Activated T-helper 2 cell treated with anti-CD3 and anti-CD28 coated beads, Interferon-gamma antibody, Interleukin-2, Interleukin-4, amounts not matched to agents 10 μg/mL and 5 μg/mL and 100 μg/mL, durations not matched to agents 14 hours and 24 hours and 36 hours (primary cell): ENCODE data around the gene ABCC11. TPM values are rescaled to one million over a fixed set of nuclear protein-coding genes. Genes with fewer than 3 reads are reported as not detected.

ENCODE experiments used
- DNase-seq: peaks from one replicate; pipeline ENCODE4 v3.0.0; 2021; ENCODE audit warnings: low spot score
- H3K27ac Mint-ChIP-seq: one replicate; pipeline ENCODE4 v1.8.0; 2021; ENCODE audit warnings: mixed read lengths
- H3K27me3 Mint-ChIP-seq: one replicate; pipeline ENCODE4 v1.8.0; 2021; ENCODE audit warnings: low read depth, mixed read lengths
- H3K36me3 Mint-ChIP-seq: one replicate; pipeline ENCODE4 v1.8.0; 2021; ENCODE audit warnings: low read depth, mixed read lengths
- H3K4me1 Mint-ChIP-seq: one replicate; pipeline ENCODE4 v1.8.0; 2021; ENCODE audit warnings: low read depth, mixed read lengths
- H3K4me3 Mint-ChIP-seq: one replicate; pipeline ENCODE4 v1.8.0; 2021; ENCODE audit warnings: low read depth, mild to moderate bottlenecking, moderate library complexity, mixed read lengths
- H3K9me3 Mint-ChIP-seq: one replicate; pipeline ENCODE4 v1.8.0; 2021; ENCODE audit warnings: mixed read lengths
- intact Hi-C: fragments of 100-400 bp; cut with micrococcal nuclease; formaldehyde crosslinking; loops from one replicate; pipeline ENCODE4 v1.15.1; 2023
- total RNA-seq: library from RNA; stranded (reverse); gene quantifications from 2 replicates; pipeline ENCODE4 v1.2.3, GENCODE V29; 2022

Gene ABCC11
- total RNA-seq, 1 donor from 2014 or later = 0.09 TPM

GRCh38 chr16:48274476-48274875, 27.1 kb upstream of the ABCC11 start:
- intact Hi-C loops = no loop called here
- DNase-seq = no peak
- Mint-ChIP-seq H3K4me1 (no peaks in the 10 kb centered on the region), H3K9me3 (no peaks in the 10 kb centered on the region), H3K36me3 (peaks cover 31% of the 10 kb centered on the region), H3K27ac (no peak overlapping the region), H3K27me3 (no peaks in the 10 kb centered on the region), H3K4me3 (no peak overlapping the region)

- Mint-ChIP-seq H3K27me3 (no peaks in the 10 kb centered on the region), H3K36me3 (peaks cover 22% of the 10 kb centered on the region)
- intact Hi-C loops = no loop called here
Measured at GRCh38 chr16:48272837-48273421, 25.6 kb upstream of the ABCC11 start.

GRCh38 chr16:48271728-48272127, 24.4 kb upstream of the ABCC11 start:
- Mint-ChIP-seq H3K4me1 (peaks cover 2% of the 10 kb centered on the region), H3K27ac (no peak overlapping the region), H3K4me3 (no peak overlapping the region), H3K36me3 (peaks cover 18% of the 10 kb centered on the region), H3K9me3 (no peaks in the 10 kb centered on the region), H3K27me3 (no peaks in the 10 kb centered on the region)
- intact Hi-C loops = no loop called here
- DNase-seq = no peak

More at GRCh38 chr16:48272837-48273421, 25.6 kb upstream of the ABCC11 start:
- Mint-ChIP-seq H3K27ac (no peak overlapping the region), H3K4me1 (no peaks in the 10 kb centered on the region), H3K9me3 (no peaks in the 10 kb centered on the region), H3K4me3 (no peak overlapping the region)
- DNase-seq = no peak

DNA sequence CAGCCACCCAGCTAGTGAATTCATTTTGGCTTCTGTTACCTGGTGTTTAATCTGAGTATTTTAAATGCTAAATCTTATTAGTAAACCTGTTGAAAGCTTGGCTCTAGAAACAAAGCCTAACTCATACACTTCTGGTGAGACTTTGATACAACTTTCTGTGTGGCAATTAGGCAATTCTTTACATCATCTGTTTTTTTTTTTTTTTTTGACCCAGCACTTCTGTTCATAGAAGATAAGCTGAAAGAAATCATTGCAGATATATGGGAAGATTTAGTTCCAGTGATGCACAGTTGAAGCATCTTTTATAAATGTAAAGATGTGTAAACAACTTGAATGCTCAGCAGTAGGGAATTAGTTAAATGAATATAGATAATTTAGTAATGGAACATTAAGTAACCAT, 21.7 kb upstream of the ABCC11 start:
- no peak overlapping the region for H3K4me3 Mint-ChIP-seq
- H3K9me3 Mint-ChIP-seq = no peaks in the 10 kb centered on the region
- H3K36me3 Mint-ChIP-seq = peaks cover 38% of the 10 kb centered on the region

DNA sequence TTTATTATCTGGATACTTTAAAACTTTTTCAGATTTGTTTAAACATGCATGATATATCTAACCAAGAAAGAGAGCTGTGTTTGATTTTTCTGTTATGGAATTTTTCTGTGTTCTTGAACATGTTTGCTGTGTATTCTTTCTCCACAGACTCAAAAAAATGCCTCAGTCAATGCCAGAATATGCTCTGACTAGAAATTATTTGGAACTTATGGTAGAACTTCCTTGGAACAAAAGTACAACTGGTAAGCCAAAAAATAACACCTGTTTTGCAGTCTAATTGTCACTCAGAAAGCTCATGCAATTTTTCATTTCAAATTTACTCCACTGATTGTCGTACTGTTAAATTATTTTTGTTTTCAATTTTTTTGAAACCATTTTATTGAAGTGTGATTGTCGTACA, 15.3 kb upstream of the ABCC11 start:
- no peak overlapping the region for H3K27ac Mint-ChIP-seq
- H3K36me3 Mint-ChIP-seq = peaks cover 76% of the 10 kb centered on the region
- H3K4me1 Mint-ChIP-seq = peaks cover 6% of the 10 kb centered on the region
- no peak overlapping the region for H3K4me3 Mint-ChIP-seq
- no peaks in the 10 kb centered on the region for H3K9me3 Mint-ChIP-seq
- no peak for DNase-seq
- intact Hi-C loops = no loop called here
- H3K27me3 Mint-ChIP-seq = no peaks in the 10 kb centered on the region

More for the DNA sequence above, 21.7 kb upstream of the ABCC11 start:
- Mint-ChIP-seq H3K27me3 (no peaks in the 10 kb centered on the region), H3K27ac (no peak overlapping the region), H3K4me1 (peaks cover 6% of the 10 kb centered on the region)
- no peak for DNase-seq
- intact Hi-C loops = no loop called here

- H3K4me3 Mint-ChIP-seq = no peak overlapping the region
- peaks cover 6% of the 10 kb centered on the region for H3K4me1 Mint-ChIP-seq
- no peak overlapping the region for H3K27ac Mint-ChIP-seq
- DNase-seq = no peak
- no peaks in the 10 kb centered on the region for H3K9me3 Mint-ChIP-seq
- H3K27me3 Mint-ChIP-seq = no peaks in the 10 kb centered on the region
- intact Hi-C loops = no loop called here
- H3K36me3 Mint-ChIP-seq = peaks cover 75% of the 10 kb centered on the region
Measured at GRCh38 chr16:48261569-48261968, 14.2 kb upstream of the ABCC11 start.

- peaks cover 4% of the 10 kb centered on the region for H3K4me1 Mint-ChIP-seq
- no peaks in the 10 kb centered on the region for H3K27me3 Mint-ChIP-seq
Measured at GRCh38 chr16:48256579-48257177, 9.3 kb upstream of the ABCC11 start.

GRCh38 chr16:48252013-48252412, 4.7 kb upstream of the ABCC11 start:
- Mint-ChIP-seq H3K9me3 (no peaks in the 10 kb centered on the region), H3K27ac (no peak overlapping the region), H3K4me1 (peaks cover 17% of the 10 kb centered on the region), H3K36me3 (peaks cover 39% of the 10 kb centered on the region), H3K27me3 (no peaks in the 10 kb centered on the region), H3K4me3 (no peak overlapping the region)
- no peak for DNase-seq
- intact Hi-C loops = no loop called here

More at GRCh38 chr16:48256579-48257177, 9.3 kb upstream of the ABCC11 start:
- Mint-ChIP-seq H3K36me3 (peaks cover 72% of the 10 kb centered on the region), H3K9me3 (no peaks in the 10 kb centered on the region), H3K27ac (no peak overlapping the region), H3K4me3 (no peak overlapping the region)
- no peak for DNase-seq
- intact Hi-C loops = no loop called here

DNA sequence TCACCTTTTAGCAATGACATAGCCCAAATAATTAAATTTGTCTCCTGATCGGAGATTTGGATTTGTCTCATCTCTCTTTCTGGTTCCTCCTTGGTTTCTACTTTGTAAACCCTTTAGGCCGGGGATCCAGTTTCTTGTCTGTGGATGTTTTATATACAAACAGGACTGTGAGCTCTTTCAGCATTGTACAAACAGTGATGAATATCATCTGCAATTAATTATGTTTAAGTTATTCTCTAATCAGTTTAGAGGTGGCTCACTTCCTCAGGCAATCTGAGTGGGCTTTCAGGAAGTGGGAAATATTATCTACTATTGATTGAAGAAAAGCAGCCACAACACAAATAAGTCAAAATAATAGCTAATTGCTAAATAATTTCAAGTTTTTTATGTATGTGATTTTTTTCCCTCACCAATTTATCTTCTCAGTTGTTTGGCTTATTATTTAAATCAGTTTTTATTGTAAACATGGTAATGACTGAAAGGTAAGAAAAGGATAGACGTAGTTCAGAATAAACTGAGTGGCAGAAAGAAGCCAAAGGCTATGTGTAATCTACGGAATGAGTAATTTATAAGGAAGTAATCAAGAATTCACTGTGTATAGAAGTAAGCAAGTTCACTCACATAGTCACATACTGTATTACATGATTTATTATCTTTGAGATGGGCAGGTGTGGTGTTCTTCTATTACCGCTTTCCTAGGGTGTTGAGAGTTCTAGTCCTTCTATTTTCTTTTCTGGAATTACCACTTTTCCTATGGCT, 3.4 kb upstream of the ABCC11 start:
- Mint-ChIP-seq H3K36me3 (peaks cover 36% of the 10 kb centered on the region), H3K27me3 (no peaks in the 10 kb centered on the region), H3K27ac (no peak overlapping the region), H3K9me3 (no peaks in the 10 kb centered on the region), H3K4me3 (no peak overlapping the region), H3K4me1 (peaks cover 25% of the 10 kb centered on the region)
- intact Hi-C loops = no loop called here
- DNase-seq = no peak

DNA sequence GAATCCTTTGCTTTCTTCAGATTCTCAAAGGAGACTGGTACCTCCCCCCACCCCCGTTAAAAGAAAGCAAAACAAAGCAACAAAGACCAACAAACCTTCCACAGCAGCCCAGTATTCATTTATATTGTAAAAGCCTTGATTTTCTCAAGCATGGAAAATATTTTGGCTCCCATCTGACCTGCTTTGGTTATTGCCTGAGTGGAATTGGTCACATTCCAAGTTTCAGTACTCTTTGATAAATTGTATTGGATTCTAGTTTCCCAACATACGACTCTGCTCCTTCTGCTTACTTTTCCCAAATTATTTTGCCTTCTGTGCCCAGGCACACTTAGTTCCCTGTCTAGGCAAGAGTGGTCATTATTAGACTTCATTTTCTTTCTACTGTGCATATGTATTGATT, 1.3 kb downstream of the ABCC11 start:
- H3K27ac Mint-ChIP-seq = no peak overlapping the region
- no peak for DNase-seq
- peaks cover 26% of the 10 kb centered on the region for H3K4me1 Mint-ChIP-seq
- H3K36me3 Mint-ChIP-seq = peaks cover 7% of the 10 kb centered on the region
- intact Hi-C loops = loop anchor here (10.0 kb wide), 1 partner anchor 69 kb away; no protein-coding TSS in a partner anchor
- H3K27me3 Mint-ChIP-seq = no peaks in the 10 kb centered on the region
- peak overlapping the region; percentile 92 for H3K4me3 Mint-ChIP-seq
- no peaks in the 10 kb centered on the region for H3K9me3 Mint-ChIP-seq

DNA sequence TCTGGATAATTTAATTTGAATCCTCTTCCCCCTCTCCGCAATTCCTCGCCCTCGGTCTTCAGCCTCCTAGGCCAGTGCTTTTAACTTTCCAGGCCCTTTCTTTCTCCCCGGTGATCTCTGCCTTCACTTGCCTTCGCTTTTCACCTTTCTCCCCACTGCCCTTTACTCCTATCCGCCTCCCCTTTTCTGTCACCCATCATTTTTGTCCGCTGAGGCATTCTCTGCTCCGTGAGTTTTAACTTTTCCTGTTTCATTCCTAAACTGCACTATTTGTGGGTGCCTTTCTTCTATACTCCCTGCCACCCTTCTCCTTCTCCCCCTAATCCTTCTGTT, 2.5 kb downstream of the ABCC11 start:
- peaks cover 23% of the 10 kb centered on the region for H3K4me1 Mint-ChIP-seq
- intact Hi-C loops = loop anchor here (1.0 to 10.0 kb wide), 3 partner anchors 13 to 385 kb away; no protein-coding TSS in a partner anchor
- peak overlapping the region; percentile 88 for H3K27ac Mint-ChIP-seq
- H3K36me3 Mint-ChIP-seq = peaks cover 7% of the 10 kb centered on the region
- H3K9me3 Mint-ChIP-seq = peaks cover 5% of the 10 kb centered on the region
- H3K27me3 Mint-ChIP-seq = no peaks in the 10 kb centered on the region
- DNase-seq = no peak
- H3K4me3 Mint-ChIP-seq = peak overlapping the region; percentile 92

DNA sequence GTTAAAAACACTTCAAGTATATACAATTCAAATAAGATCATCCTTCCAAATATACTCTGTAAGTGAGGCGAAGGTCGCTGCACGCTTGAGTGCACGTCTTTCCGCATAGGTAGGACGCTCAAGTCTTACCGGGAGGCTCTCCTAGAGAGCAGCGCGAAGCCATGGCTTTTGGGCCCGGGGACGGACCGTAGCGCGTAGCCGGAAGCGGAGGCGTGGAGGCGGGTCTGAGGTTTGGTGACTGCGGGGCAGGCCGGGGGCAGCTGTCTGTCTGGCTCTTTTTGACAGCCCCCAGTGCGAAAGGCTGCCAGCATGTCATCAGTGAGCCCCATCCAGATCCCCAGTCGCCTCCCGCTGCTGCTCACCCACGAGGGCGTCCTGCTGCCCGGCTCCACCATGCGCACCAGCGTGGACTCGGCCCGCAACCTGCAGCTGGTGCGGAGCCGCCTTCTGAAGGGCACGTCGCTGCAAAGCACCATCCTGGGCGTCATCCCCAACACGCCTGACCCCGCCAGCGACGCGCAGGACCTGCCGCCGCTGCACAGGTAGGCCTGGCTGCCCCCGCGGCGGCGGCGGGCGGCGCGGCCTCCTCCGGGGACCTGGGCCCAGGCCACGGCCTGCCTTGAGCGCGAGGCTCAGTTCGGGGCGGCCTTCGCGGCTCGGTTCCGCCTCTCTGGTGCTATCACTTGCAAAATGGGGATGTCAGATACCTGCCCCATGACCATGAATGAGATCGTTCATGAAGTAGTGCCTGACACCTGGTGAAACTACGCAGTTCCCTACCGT, 3.1 kb downstream of the ABCC11 start, which contains the start of gene LONP2:
LONP2 (plus strand) TSS at position 221 of the 783 bp plus-strand sequence; CDS start at position 310, 89 bp downstream.
- peak; percentile 89 for DNase-seq
- H3K9me3 Mint-ChIP-seq = peaks cover 9% of the 10 kb centered on the region
- H3K27ac Mint-ChIP-seq = peak within 1 kb of the TSS; percentile 88
- H3K4me3 Mint-ChIP-seq = peak within 1 kb of the TSS; percentile 92
- H3K36me3 Mint-ChIP-seq = peaks cover 7% of the 10 kb centered on the region
- intact Hi-C loops = loop anchor here (1.0 to 10.0 kb wide), 3 partner anchors 12 to 386 kb away; no protein-coding TSS in a partner anchor
- peaks cover 23% of the 10 kb centered on the region for H3K4me1 Mint-ChIP-seq
- H3K27me3 Mint-ChIP-seq = no peaks in the 10 kb centered on the region
